GM18951 (cell line): ENCODE data around the gene RET.
"Not testable (repeated sequence)": the region's sequence is repeated elsewhere in the genome, so short reads cannot be mapped to it uniquely, and the experiment has no call there.

Experiments
- POLR2A ChIP-seq: IDR thresholded peaks from 4 replicates; pipeline ENCODE4 v1.6.1; 2011; ENCODE audit warnings: mild to moderate bottlenecking; ENCODE audit not compliant: insufficient read length, insufficient read depth; ENCODE audit errors: extremely low read depth
- in situ Hi-C: fragments of 300-500 bp; cut with MboI; formaldehyde crosslinking; loops from one replicate; pipeline ENCODE4 v1.12.0; 2022; ENCODE audit warnings: low sequenced_read_pairs, mixed read lengths, inconsistent platforms; ENCODE audit not compliant: unreplicated experiment

The RET gene

DNA sequence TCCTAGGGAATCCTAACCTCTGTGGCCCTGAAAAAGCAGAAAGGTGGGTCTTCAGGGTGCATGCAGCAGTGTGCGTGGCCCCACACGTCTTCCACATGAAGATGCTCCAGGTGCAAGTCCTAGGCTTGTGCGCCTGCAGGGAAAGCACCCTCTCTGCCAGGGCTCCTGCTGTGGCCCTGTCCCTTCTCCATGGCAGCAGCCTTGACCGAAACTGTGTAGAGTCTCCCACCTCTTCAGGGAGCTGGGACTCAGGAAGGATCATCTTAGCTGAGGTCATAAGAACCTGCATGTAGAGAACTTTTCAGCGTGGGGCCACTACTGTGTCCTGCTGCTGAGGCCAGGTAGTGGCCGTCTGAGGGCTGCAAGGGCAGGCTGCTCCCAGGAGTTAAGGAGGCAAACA, 55.0 kb downstream of the RET start:
- in situ Hi-C loops, result no loop called here
- TF ChIP-seq POLR2A, result no peak

DNA sequence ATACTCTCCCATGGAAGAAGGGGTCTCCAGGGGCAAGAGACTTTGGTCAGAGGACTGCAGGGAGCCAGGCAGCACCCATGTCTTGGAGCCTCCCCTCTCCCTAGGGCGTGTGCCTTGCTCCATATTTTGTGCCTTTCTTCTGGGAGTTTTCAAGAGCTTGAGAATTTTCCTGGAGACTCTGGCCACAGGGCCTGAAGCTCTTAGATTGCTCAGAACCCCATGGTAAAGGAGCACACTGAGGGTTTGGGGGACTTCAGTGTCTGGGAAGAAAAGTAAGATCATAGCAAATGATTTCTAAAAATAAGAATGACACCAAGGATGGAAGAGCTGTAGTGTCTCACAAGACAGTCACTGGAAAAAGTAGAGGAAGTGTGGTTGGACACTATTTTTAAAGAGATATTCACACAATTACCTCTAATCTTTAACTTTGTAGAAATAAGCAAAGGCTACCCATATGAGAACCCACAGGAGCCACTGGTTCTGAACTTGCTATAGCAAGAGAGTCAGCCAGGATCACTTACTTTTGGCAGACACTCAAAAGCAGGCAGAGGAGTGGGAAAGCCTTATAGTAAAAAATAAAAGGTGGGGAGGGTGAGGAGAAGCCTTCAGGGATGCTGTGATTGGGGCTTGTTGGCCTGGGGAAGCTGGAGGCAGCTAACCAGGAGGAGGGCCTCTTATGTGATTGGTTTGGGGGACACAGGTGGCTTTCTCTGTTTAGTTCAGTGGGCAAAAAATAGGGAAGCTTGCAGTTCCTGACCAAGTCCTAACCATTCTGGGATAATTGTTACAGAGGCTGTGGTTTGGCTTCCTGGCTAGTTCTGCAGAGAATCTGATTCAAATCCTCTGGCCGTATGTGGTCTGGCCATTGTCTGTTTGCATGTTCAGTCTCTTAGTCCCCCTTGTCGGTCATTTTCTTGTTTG, 56.3 kb downstream of the RET start:
- in situ Hi-C loops, result no loop called here
- no peak for TF ChIP-seq POLR2A

- TF ChIP-seq POLR2A, result no peak
- in situ Hi-C loops, result no loop called here
Observed at GRCh38 chr10:43134126-43134905, 57.4 kb downstream of the RET start.

- in situ Hi-C loops, result no loop called here
- TF ChIP-seq POLR2A, result no peak
Observed at GRCh38 chr10:43135064-43135463, 58.2 kb downstream of the RET start.

DNA sequence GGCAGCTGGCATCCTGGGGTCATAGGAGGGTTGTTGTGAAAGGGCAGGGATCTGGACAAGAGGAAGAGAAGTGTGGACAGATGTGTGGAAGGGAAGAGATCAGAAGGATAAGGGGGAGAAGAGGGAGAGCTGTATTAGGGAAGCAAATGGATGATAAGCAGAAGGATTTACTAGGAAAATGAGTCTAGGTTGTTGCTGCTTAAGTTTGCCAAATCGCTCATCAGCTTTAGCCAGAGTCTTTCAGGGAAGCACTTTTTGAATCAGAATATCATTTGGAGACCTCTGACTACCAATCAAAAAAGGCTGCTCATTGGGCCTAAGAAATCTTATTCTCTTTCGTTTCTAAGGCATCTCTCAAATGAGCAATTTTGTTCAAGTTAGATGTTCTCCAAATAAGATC, 58.8 kb downstream of the RET start:
- in situ Hi-C loops, result no loop called here
- no peak for TF ChIP-seq POLR2A

GRCh38 chr10:43136432-43136831, 59.6 kb downstream of the RET start:
- in situ Hi-C loops, result no loop called here
- no peak for TF ChIP-seq POLR2A

GRCh38 chr10:43136995-43137716, 60.3 kb downstream of the RET start:
- in situ Hi-C loops, result no loop called here
- TF ChIP-seq POLR2A, result no peak

- in situ Hi-C loops, result no loop called here
- no peak for TF ChIP-seq POLR2A
Observed at GRCh38 chr10:43137717-43138020, 60.8 kb downstream of the RET start.

- in situ Hi-C loops, result no loop called here
- peak; percentile 95 for TF ChIP-seq POLR2A
Observed at GRCh38 chr10:43138021-43138756, 61.3 kb downstream of the RET start, which contains the start of gene CSGALNACT2. Gene CSGALNACT2 (plus strand): TSS chr10:43138445. CDS start chr10:43155150, 16,705 bp downstream.

- TF ChIP-seq POLR2A, result no peak
- in situ Hi-C loops, result no loop called here
Observed at GRCh38 chr10:43138757-43139241, 61.9 kb downstream of the RET start.

- TF ChIP-seq POLR2A, result no peak
- in situ Hi-C loops, result no loop called here
Observed at GRCh38 chr10:43141421-43141820, 64.6 kb downstream of the RET start.

DNA sequence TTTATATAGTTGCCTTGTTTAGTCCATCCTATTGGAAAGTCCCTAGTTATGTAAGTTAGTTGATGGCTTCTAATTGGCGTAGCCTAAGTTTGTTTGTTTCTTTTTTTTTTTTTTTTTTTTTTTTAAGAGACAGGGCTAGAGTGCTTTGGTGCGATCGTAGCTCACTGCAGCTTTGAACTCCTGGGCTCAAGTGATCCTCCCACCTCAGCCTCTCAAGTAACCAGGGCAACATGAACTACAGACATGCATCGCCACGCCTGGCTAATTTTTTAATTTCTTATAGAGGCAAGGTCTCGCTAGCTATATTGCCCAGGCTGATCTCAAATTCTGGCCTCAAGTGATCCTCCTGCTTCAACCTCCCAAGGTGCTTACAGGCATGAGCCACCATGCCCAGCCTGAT, 68.4 kb downstream of the RET start:
- in situ Hi-C loops, result no loop called here
- TF ChIP-seq POLR2A, result no peak

DNA sequence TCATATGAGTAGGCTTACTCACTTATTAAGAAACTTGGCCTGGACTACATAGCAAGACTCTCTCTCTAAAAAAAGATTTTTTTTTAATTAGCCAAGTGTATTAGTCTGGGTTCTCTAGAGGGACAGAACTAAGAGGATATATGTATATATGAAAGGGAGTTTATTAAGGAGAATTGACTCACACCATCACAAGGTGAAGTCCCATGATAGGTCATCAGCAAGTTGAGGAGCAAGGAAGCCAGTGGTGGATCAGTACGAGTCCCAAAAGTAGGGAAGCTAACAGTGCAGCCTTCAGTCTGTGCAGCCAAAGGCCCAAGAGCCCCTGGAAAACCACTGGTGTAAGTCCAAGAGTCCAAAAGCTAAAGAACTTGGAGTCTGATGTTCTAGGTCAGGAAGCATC, 69.1 kb downstream of the RET start:
- in situ Hi-C loops, result not testable (repeated sequence)
